Gastroesophageal sphincter (tissue), 3 donors: ENCODE measurements around the gene KRT32.

ENCODE experiments used
- CTCF ChIP-seq, 4 experiments: fragments of 200-600 bp in 2 of 4; fragments of 450-650 bp in 2 of 4; sonication (generic) in 1 of 4; IDR thresholded peaks; one replicate each; pipeline ENCODE4 v1.5.1; 2017 to 2019; ENCODE audit warnings: antibody characterized with exemption in 4 of 4, mild to moderate bottlenecking in 2 of 4, moderate library complexity in 2 of 4
- EP300 ChIP-seq: sonication (generic); formaldehyde crosslinking; IDR thresholded peaks from one replicate; pipeline ENCODE4 v1.6.1; 2017; ENCODE audit warnings: antibody characterized with exemption, mild to moderate bottlenecking

DNA sequence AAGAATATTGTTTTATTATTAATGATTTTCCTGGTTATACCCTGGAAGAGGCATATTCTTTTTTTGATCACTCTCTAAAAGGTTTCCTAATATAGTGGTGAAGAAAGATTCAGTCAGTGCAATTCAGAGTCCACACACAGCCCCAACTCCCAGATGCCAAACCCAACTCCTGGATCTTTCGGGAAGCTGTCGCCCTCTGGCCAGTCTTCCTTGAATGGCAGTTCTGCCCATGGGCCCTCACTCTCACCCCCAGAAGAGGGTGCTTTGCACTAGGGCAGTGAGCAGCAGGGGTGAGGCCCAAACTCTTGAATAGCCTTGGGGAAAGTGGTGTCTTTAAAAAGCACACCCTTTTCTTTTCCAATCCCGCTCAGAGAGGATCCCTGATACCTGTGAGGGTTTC lies 11.0 kb downstream of the KRT32 start:
- no peak for TF ChIP-seq CTCF (IDR thresholded peaks at IDR 0.05)
- TF ChIP-seq EP300: no peak
